Keratinocyte (primary cell): ENCODE measurements around the gene SMCR8. TPM values are rescaled to one million over a fixed set of nuclear protein-coding genes. Genes with fewer than 3 reads are reported as not detected.
A peak's percentile ranks its signal among the peaks of the same experiment; 100 is the strongest.

Experiments used
- DNase-seq: peaks from one replicate; pipeline ENCODE4 v3.0.0-alpha.2; 2011; ENCODE audit warnings: low read depth, missing footprints, low spot score
- FAIRE-seq: peaks from 2 replicates; lab custom pipeline; 2011; peaks lifted over from hg19 to GRCh38; lab: Jason Lieb, UNC
- H2AFZ ChIP-seq: 2 replicates; pipeline ENCODE4 v1.6.0; 2012; ENCODE audit warnings: low read length, control low read depth, inconsistent platforms; ENCODE audit not compliant: control insufficient read depth
- H3K27ac ChIP-seq: 2 replicates; pipeline ENCODE4 v1.5.1; 2011; ENCODE audit warnings: low read length; ENCODE audit not compliant: control insufficient read depth, insufficient read depth
- H3K27me3 ChIP-seq: 3 replicates; pipeline ENCODE4 v1.6.0; 2011; ENCODE audit warnings: low read length; ENCODE audit not compliant: control insufficient read depth, insufficient read depth; ENCODE audit errors: extremely low read depth
- H3K36me3 ChIP-seq, 2 experiments: 2 replicates in 1 of 2; 3 replicates in 1 of 2; pipeline ENCODE4 v1.5.1; 2011; ENCODE audit warnings: low read length in 2 of 2, mild to moderate bottlenecking in 1 of 2; ENCODE audit not compliant: control insufficient read depth in 2 of 2, insufficient read depth in 2 of 2; ENCODE audit errors: extremely low read depth in 1 of 2
- H3K4me1 ChIP-seq: 3 replicates; pipeline ENCODE4 v1.5.1; 2011; ENCODE audit warnings: low read length; ENCODE audit not compliant: control insufficient read depth, insufficient read depth; ENCODE audit errors: extremely low read depth
- H3K4me2 ChIP-seq: 3 replicates; pipeline ENCODE4 v1.6.0; 2011; ENCODE audit warnings: low read depth, low read length; ENCODE audit not compliant: control insufficient read depth, insufficient read depth; ENCODE audit errors: extremely low read depth
- H3K4me3 ChIP-seq, 3 experiments: fragments of 200-600 bp in 1 of 3; sonication (generic) in 1 of 3; 2 replicates in 2 of 3; 3 replicates in 1 of 3; pipeline ENCODE4 v1.5.1; 2011 to 2016; ENCODE audit warnings: low read length in 3 of 3, mild to moderate bottlenecking in 3 of 3, control low read depth in 2 of 3, inconsistent platforms in 1 of 3, low read depth in 1 of 3, mixed read lengths in 1 of 3, mixed run types in 1 of 3, moderate library complexity in 1 of 3; ENCODE audit not compliant: control insufficient read depth in 2 of 3, insufficient read depth in 2 of 3; ENCODE audit errors: extremely low read depth in 1 of 3
- H3K79me2 ChIP-seq: 2 replicates; pipeline ENCODE4 v1.6.0; 2012; ENCODE audit warnings: low read length; ENCODE audit not compliant: control insufficient read depth, insufficient read depth
- H3K9ac ChIP-seq: 3 replicates; pipeline ENCODE4 v1.6.0; 2011; ENCODE audit warnings: low read length; ENCODE audit not compliant: control insufficient read depth, insufficient read depth; ENCODE audit errors: extremely low read depth
- H3K9me1 ChIP-seq: 3 replicates; pipeline ENCODE4 v1.6.0; 2011; ENCODE audit warnings: low read length; ENCODE audit not compliant: control insufficient read depth, insufficient read depth; ENCODE audit errors: extremely low read depth
- H3K9me3 ChIP-seq: 2 replicates; pipeline ENCODE4 v1.5.1; 2012; ENCODE audit warnings: low read depth, low read length; ENCODE audit not compliant: control insufficient read depth
- H4K20me1 ChIP-seq: 3 replicates; pipeline ENCODE4 v1.6.0; 2011; ENCODE audit warnings: low read length; ENCODE audit not compliant: control insufficient read depth, insufficient read depth; ENCODE audit errors: extremely low read depth
- EZH2 ChIP-seq: IDR thresholded peaks from one replicate; pipeline ENCODE4 v1.6.1; 2012; ENCODE audit warnings: inconsistent platforms, mild to moderate bottlenecking, low read length, moderate library complexity
- dilution Hi-C: fragments of 300-500 bp; cut with MboI; formaldehyde crosslinking; loops from one replicate; pipeline ENCODE4 v1.7.0; 2020; ENCODE audit warnings: low sequenced_read_pairs; ENCODE audit not compliant: extremely low pct_ligation_motif_present
- polyA plus RNA-seq, 5 experiments: library from polyadenylated mRNA; depleted of rRNA in 3 of 5; stranded (reverse) in 3 of 5; stranded (forward) in 1 of 5; unstranded in 1 of 5; fragments of >200 nt; gene quantifications; 1 replicate in 1 of 5; 2 replicates in 3 of 5; 3 replicates in 1 of 5; pipeline versions ENCODE4 v1.2.1 to v1.2.3, GENCODE V29; 2011 to 2012; ENCODE audit warnings: missing spikeins in 2 of 5, low read depth in 1 of 5, low replicate concordance in 1 of 5
- TF ChIP-seq, protein P1 (sequence below), 3 experiments: IDR thresholded peaks in 1 of 3; conservative IDR thresholded peaks in 1 of 3; optimal IDR thresholded peaks in 1 of 3; 2 replicates in 2 of 3; 3 replicates in 1 of 3; pipeline versions ENCODE3 to v1.5.1; 2011; ENCODE audit warnings: low read length in 3 of 3, mild to moderate bottlenecking in 3 of 3, moderate library complexity in 2 of 3, control low read depth in 1 of 3, inconsistent platforms in 1 of 3; ENCODE audit not compliant: insufficient read depth in 2 of 3; ENCODE audit errors: extremely low read depth in 1 of 3

Gene SMCR8
- polyA plus RNA-seq, 1 donor (not counting 4 experiments of a cell fraction or from before 2014, with no cell fraction given), result 7.8 TPM

- H3K9me1 ChIP-seq, result no peaks in the 10 kb centered on the region
- TF ChIP-seq, protein P1, sequence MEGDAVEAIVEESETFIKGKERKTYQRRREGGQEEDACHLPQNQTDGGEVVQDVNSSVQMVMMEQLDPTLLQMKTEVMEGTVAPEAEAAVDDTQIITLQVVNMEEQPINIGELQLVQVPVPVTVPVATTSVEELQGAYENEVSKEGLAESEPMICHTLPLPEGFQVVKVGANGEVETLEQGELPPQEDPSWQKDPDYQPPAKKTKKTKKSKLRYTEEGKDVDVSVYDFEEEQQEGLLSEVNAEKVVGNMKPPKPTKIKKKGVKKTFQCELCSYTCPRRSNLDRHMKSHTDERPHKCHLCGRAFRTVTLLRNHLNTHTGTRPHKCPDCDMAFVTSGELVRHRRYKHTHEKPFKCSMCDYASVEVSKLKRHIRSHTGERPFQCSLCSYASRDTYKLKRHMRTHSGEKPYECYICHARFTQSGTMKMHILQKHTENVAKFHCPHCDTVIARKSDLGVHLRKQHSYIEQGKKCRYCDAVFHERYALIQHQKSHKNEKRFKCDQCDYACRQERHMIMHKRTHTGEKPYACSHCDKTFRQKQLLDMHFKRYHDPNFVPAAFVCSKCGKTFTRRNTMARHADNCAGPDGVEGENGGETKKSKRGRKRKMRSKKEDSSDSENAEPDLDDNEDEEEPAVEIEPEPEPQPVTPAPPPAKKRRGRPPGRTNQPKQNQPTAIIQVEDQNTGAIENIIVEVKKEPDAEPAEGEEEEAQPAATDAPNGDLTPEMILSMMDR (optimal IDR thresholded peaks at IDR 0.05 in 1 of 3, IDR thresholded peaks at IDR 0.05 in 1 of 3, conservative IDR thresholded peaks at IDR 0.05 in 1 of 3; ENCODE audit: extremely low read depth in 1 of 3, insufficient read depth in 2 of 3, low read length in 3 of 3), result peak; percentile 40 to 66 (median 49)
- no peak for TF ChIP-seq EZH2
- FAIRE-seq (peak; percentile 51), DNase-seq (no peak)
- dilution Hi-C loops, result no loop called here
- H3K27ac ChIP-seq, result no peak overlapping the region
- no peaks in the 10 kb centered on the region for H3K27me3 ChIP-seq
- peaks cover 12% of the 10 kb centered on the region for H4K20me1 ChIP-seq
- H3K9ac ChIP-seq, result no peak overlapping the region
- H3K4me3 ChIP-seq, result no peak overlapping the region
- peaks cover 58% of the 10 kb centered on the region for H3K79me2 ChIP-seq
- no peak overlapping the region for H3K4me2 ChIP-seq
- H3K4me1 ChIP-seq, result peaks cover 29% of the 10 kb centered on the region
- H3K9me3 ChIP-seq, result no peaks in the 10 kb centered on the region
- H2AFZ ChIP-seq, result no peak overlapping the region
- peaks cover 15 to 41% of the 10 kb centered on the region in 2 experiments for H3K36me3 ChIP-seq
Measured at GRCh38 chr17:18319604-18320256, 4.6 kb downstream of the SMCR8 start.

GRCh38 chr17:18320301-18320700 is 5.2 kb downstream of the SMCR8 start:
- TF ChIP-seq, protein P1 (optimal IDR thresholded peaks at IDR 0.05 in 1 of 3, IDR thresholded peaks at IDR 0.05 in 1 of 3, conservative IDR thresholded peaks at IDR 0.05 in 1 of 3; ENCODE audit: extremely low read depth in 1 of 3, insufficient read depth in 2 of 3, low read length in 3 of 3), result no peak
- TF ChIP-seq EZH2, result no peak
- peaks cover 20 to 44% of the 10 kb centered on the region in 2 experiments for H3K36me3 ChIP-seq
- FAIRE-seq, result no peak
- no peak overlapping the region for H3K4me2 ChIP-seq
- peaks cover 57% of the 10 kb centered on the region for H3K79me2 ChIP-seq
- no peak overlapping the region for H3K9ac ChIP-seq
- dilution Hi-C loops, result no loop called here
- no peak overlapping the region for H3K27ac ChIP-seq
- H3K9me1 ChIP-seq, result no peaks in the 10 kb centered on the region
- peaks cover 29% of the 10 kb centered on the region for H3K4me1 ChIP-seq
- DNase-seq, result no peak
- peaks cover 12% of the 10 kb centered on the region for H4K20me1 ChIP-seq
- no peaks in the 10 kb centered on the region for H3K27me3 ChIP-seq
- no peak overlapping the region for H2AFZ ChIP-seq
- no peaks in the 10 kb centered on the region for H3K9me3 ChIP-seq
- H3K4me3 ChIP-seq, result no peak overlapping the region
